HPDE6-E6E7 (cell line): ENCODE data around the gene SLC1A4.

Experiments used
- DNase-seq: peaks from one replicate; pipeline ENCODE4 v3.0.0; 2011; ENCODE audit warnings: missing footprints; ENCODE audit errors: extremely low spot score

SLC1A4 gene

DNA sequence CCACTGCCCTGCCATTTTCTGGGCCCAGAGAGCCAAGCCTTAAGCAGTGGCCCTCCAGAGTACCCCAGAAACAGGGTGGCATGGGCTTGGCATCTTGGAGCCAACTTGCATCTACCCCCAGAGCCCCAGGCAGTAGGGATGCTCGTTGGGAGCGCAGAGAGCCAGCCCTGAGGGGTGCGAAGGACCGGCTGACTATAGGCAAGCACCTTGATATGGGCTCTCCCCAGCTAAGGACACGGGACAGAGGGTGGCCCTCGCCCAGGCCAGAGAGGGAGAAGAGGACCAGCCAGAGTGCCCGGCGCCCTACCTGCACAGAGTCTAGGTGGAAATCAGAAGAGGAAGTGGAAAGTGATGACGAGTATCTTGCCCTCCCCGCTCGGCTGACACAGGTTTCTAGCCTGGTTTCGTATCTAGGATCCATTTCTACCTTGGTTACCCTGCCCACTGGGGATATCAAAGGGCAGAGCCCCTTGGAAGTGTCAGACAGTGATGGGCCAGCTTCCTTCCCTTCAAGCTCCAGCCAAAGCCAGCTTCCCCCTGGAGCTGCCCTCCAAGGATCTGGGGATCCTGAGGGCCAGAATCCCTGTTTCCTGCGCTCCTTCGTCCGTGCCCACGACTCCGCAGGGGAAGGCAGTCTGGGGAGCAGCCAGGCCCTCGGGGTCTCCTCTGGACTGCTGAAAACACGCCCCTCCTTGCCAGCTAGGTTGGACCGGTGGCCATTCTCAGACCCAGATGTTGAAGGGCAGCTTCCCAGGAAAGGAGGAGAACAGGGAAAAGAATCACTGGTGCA, 83.2 kb downstream of the SLC1A4 start:
- no peak for DNase-seq
